ENCODE results near the gene SOX21.
A peak's percentile ranks its signal among the peaks of the same experiment; 100 is the strongest.
"Not testable (repeated sequence)": the region's sequence is repeated elsewhere in the genome, so short reads cannot be mapped to it uniquely, and the experiment has no call there.

The SOX21 gene

DNA sequence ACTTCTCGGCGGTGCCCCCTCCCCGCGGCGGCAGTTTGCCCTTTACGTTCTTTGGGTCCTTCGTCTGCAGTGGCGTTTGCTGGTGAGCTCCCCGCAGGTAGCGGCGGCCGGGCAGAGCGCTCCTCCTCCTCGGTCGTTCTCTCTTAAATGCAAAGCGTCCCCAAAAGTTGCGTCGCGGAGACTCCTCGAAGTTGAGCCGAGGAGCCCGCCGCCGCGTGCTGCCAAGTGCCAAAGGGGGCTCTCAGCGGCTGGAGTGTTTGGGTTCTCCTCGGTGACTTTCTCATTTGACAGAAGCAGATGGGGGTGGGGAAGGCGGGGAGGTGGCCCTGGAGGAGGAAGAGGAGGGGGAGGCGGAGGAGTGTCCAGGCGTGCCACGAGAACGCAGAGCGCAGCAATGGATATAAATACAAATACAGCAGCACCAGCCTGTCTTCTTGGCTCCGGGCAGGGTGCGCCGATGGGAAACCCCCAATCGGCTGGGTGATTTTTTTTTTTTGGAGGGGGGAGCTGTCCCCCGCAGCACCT lies at the start of gene SOX21:
SOX21 (minus strand) TSS at position 259 of the 525 bp plus-strand sequence. CDS start 496 bp downstream, outside the sequence.
- Mint-ChIP-seq H3K27ac (peak within 1 kb of the TSS; percentile 85), H3K27me3 (peaks cover 67 to 69% of the 10 kb centered on the region in 2 donors), H3K36me3 (peaks cover 0 to 4% of the 10 kb centered on the region in 2 donors), H3K4me1 (peaks cover 15 to 28% of the 10 kb centered on the region in 2 donors), H3K4me3 (peak within 1 kb of the TSS; percentile 56 to 75), H3K9me3 (peaks cover 3 to 4% of the 10 kb centered on the region in 2 donors)
- no peak for DNase-seq
- ATAC-seq (replicated peaks), result peak in 1 of 2 donors; percentile 16

DNA sequence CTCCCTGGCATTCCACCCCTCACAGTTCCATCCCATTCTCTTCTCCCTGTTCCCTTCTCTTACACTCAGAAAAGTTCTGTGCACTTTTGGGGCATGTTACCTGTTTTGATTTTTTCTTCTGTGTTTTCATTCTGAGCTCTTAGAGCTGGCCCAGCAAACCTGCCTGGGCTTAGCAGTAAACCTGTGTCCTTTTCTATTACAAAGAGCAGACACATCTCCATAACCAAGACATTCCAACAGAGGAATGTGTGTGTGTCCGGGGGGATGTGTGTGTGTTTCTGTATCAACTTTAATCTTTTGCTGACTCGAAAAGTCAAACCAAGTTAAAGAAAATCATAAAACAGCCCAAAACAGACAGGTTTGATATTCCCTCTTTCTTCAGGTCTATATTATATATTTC lies 49.1 kb upstream of the SOX21 start:
- no peaks in the 10 kb centered on the region for H3K27me3 Mint-ChIP-seq
- H3K27ac Mint-ChIP-seq, result no peak overlapping the region
- H3K4me1 Mint-ChIP-seq, result no peaks in the 10 kb centered on the region
- DNase-seq (no peak), ATAC-seq (replicated peaks) (no peak)
- H3K36me3 Mint-ChIP-seq, result no peaks in the 10 kb centered on the region
- H3K4me3 Mint-ChIP-seq, result no peak overlapping the region
- H3K9me3 Mint-ChIP-seq, result no peaks in the 10 kb centered on the region

DNA sequence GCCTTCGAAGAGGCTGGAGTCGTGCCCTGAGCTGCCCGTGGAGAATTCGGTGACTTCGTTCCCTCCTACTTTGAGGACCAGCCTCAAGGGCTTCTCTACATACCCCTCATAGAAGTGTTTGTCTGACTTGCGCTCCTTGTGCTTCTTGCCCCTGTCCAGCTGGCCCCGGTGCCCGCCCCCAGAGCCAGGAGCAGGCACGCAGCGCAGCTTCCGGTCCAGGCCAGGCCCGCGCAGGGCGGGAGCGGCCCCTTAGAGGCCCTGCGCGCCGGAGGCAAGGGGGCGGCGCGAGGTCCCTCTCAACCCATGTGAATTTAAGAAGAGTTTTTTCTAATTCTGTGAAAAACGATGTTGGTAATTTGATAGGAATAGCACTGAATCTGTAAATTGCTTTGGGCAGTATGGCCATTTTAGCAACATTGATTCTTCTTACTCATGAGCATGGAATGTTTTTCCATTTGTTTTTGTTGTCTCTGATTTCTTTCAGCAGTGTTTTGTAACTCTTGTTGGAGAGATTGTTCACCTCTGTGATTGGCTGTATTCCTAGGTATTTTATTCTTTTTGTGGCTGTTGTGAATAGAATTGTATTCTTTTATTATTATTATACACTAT lies 46.9 kb upstream of the SOX21 start:
- Mint-ChIP-seq H3K4me3 (no peak overlapping the region), H3K27ac (no peak overlapping the region), H3K4me1 (no peaks in the 10 kb centered on the region), H3K9me3 (no peaks in the 10 kb centered on the region), H3K27me3 (no peaks in the 10 kb centered on the region), H3K36me3 (no peaks in the 10 kb centered on the region)
- no peak for DNase-seq
- ATAC-seq (replicated peaks), result no peak

DNA sequence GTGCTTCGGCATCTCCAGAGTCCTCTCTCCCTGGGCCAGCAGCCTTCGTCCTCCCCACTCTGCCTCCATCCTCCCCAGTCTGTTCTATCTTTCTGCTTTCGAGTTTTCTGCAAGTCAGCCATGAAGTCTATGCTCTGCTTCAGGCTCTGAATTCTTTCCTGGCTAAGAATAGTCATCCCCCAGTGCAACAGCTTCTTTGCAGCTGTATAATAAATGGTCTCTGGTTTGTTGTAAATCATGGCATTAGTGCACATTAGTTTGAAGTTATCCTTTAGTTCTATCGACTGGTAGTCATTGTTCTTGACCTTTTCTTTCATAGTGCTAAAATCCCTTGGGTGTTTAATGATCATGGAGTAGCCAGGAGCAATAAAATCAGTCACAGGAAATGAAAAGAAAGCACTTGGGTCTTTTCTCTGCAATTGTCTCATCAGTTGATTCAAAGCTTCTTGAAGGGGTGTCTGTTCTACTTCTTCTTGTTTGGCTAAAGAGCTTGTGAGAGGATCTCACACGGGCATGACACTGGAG lies 46.2 kb upstream of the SOX21 start:
- no peaks in the 10 kb centered on the region for H3K36me3 Mint-ChIP-seq
- ATAC-seq (replicated peaks) (no peak), DNase-seq (no peak)
- H3K27me3 Mint-ChIP-seq, result no peaks in the 10 kb centered on the region
- no peak overlapping the region for H3K27ac Mint-ChIP-seq
- H3K9me3 Mint-ChIP-seq, result no peaks in the 10 kb centered on the region
- H3K4me3 Mint-ChIP-seq, result no peak overlapping the region
- no peaks in the 10 kb centered on the region for H3K4me1 Mint-ChIP-seq

DNA sequence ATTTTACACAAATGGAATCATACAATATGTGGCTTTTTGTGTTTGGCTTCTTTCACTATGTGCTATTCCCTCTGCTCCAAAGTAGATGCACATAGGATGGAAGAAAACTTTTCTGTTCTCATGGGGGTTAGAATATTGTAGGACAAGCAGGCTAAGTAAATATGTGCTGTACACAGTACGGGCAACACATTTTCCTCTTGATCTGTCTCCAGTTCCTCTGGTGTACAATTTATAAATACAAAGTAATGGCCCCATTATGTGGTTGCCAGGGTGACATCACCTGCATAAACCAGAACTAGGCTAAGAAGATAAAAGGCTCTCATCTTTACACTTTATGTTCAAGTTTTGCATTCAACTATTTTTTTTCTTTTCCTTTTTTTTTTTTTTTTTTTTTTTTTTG lies 41.0 kb upstream of the SOX21 start:
- H3K27ac Mint-ChIP-seq, result no peak overlapping the region
- no peak for DNase-seq
- peaks cover 0 to 7% of the 10 kb centered on the region in 2 donors for H3K27me3 Mint-ChIP-seq
- ATAC-seq (replicated peaks), result no peak
- no peaks in the 10 kb centered on the region for H3K4me1 Mint-ChIP-seq
- no peaks in the 10 kb centered on the region for H3K9me3 Mint-ChIP-seq
- no peak overlapping the region for H3K4me3 Mint-ChIP-seq
- no peaks in the 10 kb centered on the region for H3K36me3 Mint-ChIP-seq

DNA sequence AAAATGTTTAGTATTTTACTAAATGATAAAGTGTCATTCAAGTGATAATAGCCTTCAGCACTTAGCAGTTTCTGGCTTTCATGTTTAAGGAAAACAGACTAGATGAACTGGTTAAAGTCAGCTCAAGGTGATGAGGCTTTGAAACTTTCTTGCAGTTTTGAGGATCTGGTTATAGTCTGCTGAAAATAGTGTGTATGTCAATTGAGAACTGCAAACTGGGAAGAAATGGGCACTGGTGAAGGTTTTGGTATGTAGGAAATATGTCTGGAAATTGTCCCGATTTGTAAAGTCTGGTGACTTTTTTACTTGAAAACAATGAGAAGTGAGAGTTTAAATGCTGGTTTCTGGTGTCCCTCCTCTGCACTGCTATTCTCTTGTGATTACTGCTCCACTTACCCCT lies 36.8 kb upstream of the SOX21 start:
- H3K36me3 Mint-ChIP-seq, result no peaks in the 10 kb centered on the region
- no peaks in the 10 kb centered on the region for H3K4me1 Mint-ChIP-seq
- H3K4me3 Mint-ChIP-seq, result no peak overlapping the region
- peaks cover 4 to 7% of the 10 kb centered on the region in 2 donors for H3K27me3 Mint-ChIP-seq
- DNase-seq (no peak), ATAC-seq (replicated peaks) (no peak)
- H3K9me3 Mint-ChIP-seq, result no peaks in the 10 kb centered on the region
- H3K27ac Mint-ChIP-seq, result no peak overlapping the region

DNA sequence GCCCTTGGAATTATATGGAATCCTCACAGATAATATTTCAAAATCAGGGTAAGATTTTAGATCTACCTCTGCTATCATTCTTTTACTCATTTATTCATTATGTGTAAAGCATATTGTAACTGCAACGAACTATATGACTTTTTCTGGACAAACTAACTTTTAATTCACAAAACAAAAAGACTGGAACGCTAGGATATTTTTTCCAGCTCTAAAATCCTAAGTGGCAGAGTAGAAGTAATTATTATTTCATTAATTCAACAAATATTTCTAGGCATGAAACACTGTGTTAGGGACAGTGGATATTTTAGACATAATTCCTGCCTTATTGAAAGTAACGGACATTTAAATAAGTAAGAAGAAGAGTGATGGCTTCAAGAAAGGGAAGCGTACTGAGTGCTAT lies 26.9 kb upstream of the SOX21 start:
- Mint-ChIP-seq H3K9me3 (no peaks in the 10 kb centered on the region), H3K4me3 (no peak overlapping the region), H3K27me3 (peaks cover 5 to 6% of the 10 kb centered on the region in 2 donors), H3K4me1 (no peaks in the 10 kb centered on the region), H3K27ac (no peak overlapping the region), H3K36me3 (no peaks in the 10 kb centered on the region)
- DNase-seq, result no peak
- ATAC-seq (replicated peaks), result no peak

DNA sequence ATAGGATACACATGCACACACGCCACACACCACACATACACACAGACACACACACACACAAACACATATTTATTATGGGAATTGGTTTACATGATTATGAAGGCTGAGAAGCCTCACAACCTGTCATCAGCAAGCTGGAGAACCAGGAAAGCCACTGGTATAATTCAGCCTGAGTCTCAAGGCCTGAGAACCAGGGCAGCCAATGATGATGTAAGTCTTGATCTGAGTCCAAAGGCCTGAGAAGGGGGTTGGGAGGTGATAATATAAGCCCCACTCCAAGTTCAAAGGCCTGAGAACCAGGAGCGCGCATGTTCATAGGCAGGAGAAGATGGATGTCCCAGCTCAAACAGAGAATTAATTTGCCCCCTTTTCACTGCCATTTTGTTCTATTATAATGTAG lies 18.7 kb upstream of the SOX21 start:
- ATAC-seq (replicated peaks), result no peak

DNA sequence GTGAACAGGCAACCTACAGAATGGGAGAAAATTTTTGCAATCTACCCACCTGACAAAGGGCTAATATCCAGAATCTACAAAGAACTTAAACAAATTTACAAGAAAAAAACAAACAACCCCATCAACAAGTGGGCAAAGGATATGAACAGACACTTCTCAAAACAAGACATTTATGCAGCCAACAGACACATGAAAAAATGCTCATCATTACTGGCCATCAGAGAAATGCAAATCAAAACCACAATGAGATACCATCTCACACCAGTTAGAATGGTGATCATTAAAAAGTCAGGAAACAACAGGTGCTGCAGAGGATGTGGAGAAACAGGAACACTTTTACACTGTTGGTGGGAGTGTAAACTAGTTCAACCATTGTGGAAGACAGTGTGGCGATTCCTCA lies 17.6 kb upstream of the SOX21 start:
- not testable (repeated sequence) for H3K27ac Mint-ChIP-seq; DNase-seq; H3K4me3 Mint-ChIP-seq; ATAC-seq (replicated peaks); H3K36me3 Mint-ChIP-seq; H3K9me3 Mint-ChIP-seq; H3K4me1 Mint-ChIP-seq
- H3K27me3 Mint-ChIP-seq, result peaks cover 0 to 12% of the 10 kb centered on the region in 2 donors

More for the DNA sequence above, 18.7 kb upstream of the SOX21 start:
- H3K36me3 Mint-ChIP-seq, result no peaks in the 10 kb centered on the region
- H3K4me3 Mint-ChIP-seq, result no peak overlapping the region
- H3K4me1 Mint-ChIP-seq, result no peaks in the 10 kb centered on the region
- H3K27me3 Mint-ChIP-seq, result peaks cover 0 to 7% of the 10 kb centered on the region in 2 donors
- peaks cover 0 to 6% of the 10 kb centered on the region in 2 donors for H3K9me3 Mint-ChIP-seq
- DNase-seq, result no peak
- no peak overlapping the region for H3K27ac Mint-ChIP-seq

DNA sequence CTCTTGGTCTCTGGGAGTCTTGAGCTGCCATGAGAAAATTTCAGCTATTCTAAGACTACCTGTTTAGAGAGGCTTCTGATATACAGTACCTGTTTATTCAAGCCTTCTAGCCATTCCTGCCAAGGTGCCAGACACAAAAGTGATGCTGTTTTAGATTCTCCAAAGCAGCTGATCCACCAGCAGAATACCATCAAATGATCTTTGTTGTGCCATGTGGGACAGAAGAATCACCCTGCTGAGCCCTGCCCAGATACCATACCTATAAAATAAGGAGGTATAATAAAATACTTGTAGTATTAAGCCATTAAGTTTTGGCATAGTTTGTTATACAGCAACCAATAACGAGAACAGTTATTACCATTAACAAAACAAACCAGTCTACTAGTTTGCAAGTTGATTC lies 14.1 kb upstream of the SOX21 start:
- DNase-seq (no peak), ATAC-seq (replicated peaks) (no peak)
- no peak overlapping the region for H3K27ac Mint-ChIP-seq
- peaks cover 4 to 32% of the 10 kb centered on the region in 2 donors for H3K27me3 Mint-ChIP-seq
- no peaks in the 10 kb centered on the region for H3K36me3 Mint-ChIP-seq
- no peaks in the 10 kb centered on the region for H3K4me1 Mint-ChIP-seq
- peaks cover 4 to 8% of the 10 kb centered on the region in 2 donors for H3K9me3 Mint-ChIP-seq
- H3K4me3 Mint-ChIP-seq, result no peak overlapping the region

DNA sequence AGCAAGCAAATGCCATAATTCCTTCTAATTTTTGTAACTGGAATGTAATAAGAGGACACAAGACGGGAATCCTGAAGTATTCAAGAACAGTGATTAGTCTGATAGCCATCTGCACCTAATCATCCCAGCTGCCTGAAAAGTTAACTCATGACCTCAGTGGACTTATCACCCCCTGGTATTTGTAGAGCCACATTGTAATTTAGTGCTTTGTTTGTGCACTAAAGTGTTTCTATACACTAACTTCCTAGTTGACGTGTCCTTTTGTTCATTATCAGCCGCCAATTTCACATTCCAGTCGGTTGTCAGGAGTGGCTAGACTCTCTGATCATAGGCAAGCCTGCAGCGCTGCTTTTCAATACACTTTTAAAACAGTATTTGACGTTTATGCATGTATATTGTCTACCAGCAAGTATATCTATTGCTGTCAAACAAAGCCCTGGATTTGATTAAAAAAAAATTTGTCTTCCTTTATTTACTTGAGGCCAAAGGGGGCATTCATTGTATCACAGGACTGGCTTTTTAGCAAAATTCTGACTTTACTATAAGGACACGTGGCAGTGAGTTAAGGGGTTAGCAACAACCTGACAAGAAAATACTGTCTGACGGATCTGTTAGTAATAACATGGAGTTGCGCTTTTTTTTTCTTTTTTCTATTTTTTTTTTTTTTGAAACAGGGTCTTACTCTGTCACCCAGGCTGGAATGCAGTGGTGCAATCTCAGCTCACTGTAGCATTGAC lies 10.4 kb upstream of the SOX21 start:
- Mint-ChIP-seq H3K4me3 (no peak overlapping the region), H3K9me3 (peaks cover 3 to 4% of the 10 kb centered on the region in 2 donors), H3K4me1 (no peaks in the 10 kb centered on the region), H3K36me3 (no peaks in the 10 kb centered on the region), H3K27me3 (peaks cover 11 to 38% of the 10 kb centered on the region in 2 donors), H3K27ac (no peak overlapping the region)
- ATAC-seq (replicated peaks), result no peak
- no peak for DNase-seq

DNA sequence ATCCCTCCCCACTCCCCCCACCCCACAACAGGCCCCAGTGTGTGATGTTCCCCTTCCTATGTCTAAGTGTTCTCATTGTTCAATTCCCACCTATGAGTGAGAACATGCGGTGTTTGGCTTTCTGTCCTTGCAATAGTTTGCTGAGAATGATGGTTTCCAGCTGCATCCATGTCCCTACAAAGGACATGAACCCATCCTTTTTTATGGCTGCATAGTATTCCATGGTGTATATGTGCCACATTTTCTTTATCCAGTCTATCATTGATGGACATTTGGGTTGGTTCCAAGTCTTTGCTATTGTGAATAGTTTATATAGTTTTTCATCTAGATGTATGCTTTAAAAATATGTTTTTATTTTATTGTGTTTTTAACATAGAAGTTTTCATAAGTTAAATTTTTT lies 6.4 kb upstream of the SOX21 start:
- not testable (repeated sequence) for ATAC-seq (replicated peaks); H3K9me3 Mint-ChIP-seq; H3K27ac Mint-ChIP-seq; DNase-seq; H3K4me1 Mint-ChIP-seq; H3K4me3 Mint-ChIP-seq; H3K36me3 Mint-ChIP-seq
- peaks cover 41 to 63% of the 10 kb centered on the region in 2 donors for H3K27me3 Mint-ChIP-seq

DNA sequence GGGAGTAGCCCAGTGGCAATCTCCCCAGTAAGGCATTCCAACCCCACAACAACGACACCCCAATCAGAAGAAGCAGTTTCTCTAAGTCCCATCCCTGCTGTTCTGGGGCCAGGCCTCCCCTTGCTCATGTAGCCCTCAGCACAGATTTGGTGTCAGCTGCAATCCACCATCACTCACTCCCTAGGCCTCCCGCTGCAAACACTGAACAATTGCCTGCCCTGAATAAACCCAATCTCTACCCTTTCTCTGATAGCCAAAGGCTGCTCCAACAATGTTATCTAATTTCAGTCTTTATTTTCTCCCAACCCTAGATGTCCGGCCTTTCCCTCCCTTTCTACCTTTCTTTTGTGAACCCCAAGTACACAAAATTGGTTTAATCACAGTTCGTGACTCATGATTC lies 5.6 kb upstream of the SOX21 start:
- Mint-ChIP-seq H3K27me3 (peaks cover 44 to 60% of the 10 kb centered on the region in 2 donors), H3K4me1 (no peaks in the 10 kb centered on the region), H3K9me3 (no peaks in the 10 kb centered on the region), H3K36me3 (no peaks in the 10 kb centered on the region), H3K27ac (no peak overlapping the region), H3K4me3 (no peak overlapping the region)
- ATAC-seq (replicated peaks), result no peak
- DNase-seq, result no peak

DNA sequence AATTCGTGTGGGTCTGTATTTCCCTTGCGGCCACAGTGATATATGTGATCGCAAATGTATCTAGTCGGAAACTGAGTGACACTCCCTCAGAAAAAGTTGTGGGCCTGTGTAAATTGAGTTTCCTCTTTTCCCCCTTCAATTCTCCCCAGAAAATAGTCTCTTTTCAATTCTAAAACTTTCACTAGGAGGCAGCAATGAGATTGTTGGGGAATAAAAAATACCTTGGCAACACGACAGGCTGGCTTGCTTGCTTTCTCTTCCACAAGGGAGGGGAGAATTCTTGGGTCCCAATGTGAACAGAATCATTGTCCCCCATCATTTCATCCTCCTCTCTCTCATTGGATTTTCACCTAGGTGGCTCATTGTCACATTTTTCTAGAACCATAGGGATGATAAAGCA lies 3.7 kb upstream of the SOX21 start:
- Mint-ChIP-seq H3K9me3 (no peaks in the 10 kb centered on the region), H3K27me3 (peaks cover 46 to 55% of the 10 kb centered on the region in 2 donors), H3K36me3 (no peaks in the 10 kb centered on the region), H3K4me1 (peaks cover 4 to 9% of the 10 kb centered on the region in 2 donors), H3K4me3 (no peak overlapping the region), H3K27ac (no peak overlapping the region)
- DNase-seq, result no peak
- no peak for ATAC-seq (replicated peaks)
